Measurements from ENCODE around the gene TTC8.

- no peak for TF ChIP-seq POLR2A (IDR thresholded peaks at IDR 0.05)
- no peak for TF ChIP-seq CTCF (IDR thresholded peaks at IDR 0.05 in 4 of 5, conservative IDR thresholded peaks at IDR 0.05 in 1 of 5)
These were observed 3.1 kb upstream of the TTC8 start for GRCh38 chr14:88821378-88821777.

All from gastrocnemius medialis (tissue), 4 donors.